OCI-LY3 (cell line): ENCODE measurements around the gene SP140.
"Not testable (repeated sequence)": the region's sequence is repeated elsewhere in the genome, so short reads cannot be mapped to it uniquely, and the experiment has no call there.

ENCODE experiments used
- H2AFZ ChIP-seq: fragments of 200-600, 300-600 bp; shearing (Covaris generic); 2 replicates; pipeline ENCODE4 v1.6.0; 2014; ENCODE audit warnings: antibody characterized with exemption, low read depth, low read length
- H3K27ac ChIP-seq: fragments of 200-600, 300-600 bp; sonication (generic); 2 replicates; pipeline ENCODE4 v1.5.1; 2014; ENCODE audit warnings: mild to moderate bottlenecking, low read length, moderate library complexity, mixed read lengths
- H3K27me3 ChIP-seq: fragments of 200-600, 300-600 bp; sonication (generic); 2 replicates; pipeline ENCODE4 v1.6.1; 2014; ENCODE audit warnings: low read depth, low read length, mixed read lengths
- H3K36me3 ChIP-seq: fragments of 200-600, 300-600 bp; sonication (generic); replicated peaks from 2 replicates; pipeline ENCODE3; 2014; ENCODE audit warnings: low read depth, low read length, mixed read lengths
- H3K4me1 ChIP-seq: fragments of 300-600, 200-600 bp; sonication (generic); 2 replicates; pipeline ENCODE4 v1.6.1; 2014; ENCODE audit warnings: low read length, mixed read lengths
- H3K4me2 ChIP-seq: fragments of 200-600, 300-600 bp; sonication (generic); 2 replicates; pipeline ENCODE4 v1.6.1; 2014; ENCODE audit warnings: low read length, mixed read lengths
- H3K4me3 ChIP-seq: fragments of 300-600, 200-600 bp; sonication (generic); 2 replicates; pipeline ENCODE4 v1.5.1; 2014; ENCODE audit warnings: antibody characterized with exemption, mild to moderate bottlenecking, low read length, moderate library complexity
- H3K79me2 ChIP-seq: fragments of 300-600, 200-600 bp; shearing (Covaris generic); 2 replicates; pipeline ENCODE4 v1.6.1; 2014; ENCODE audit warnings: mild to moderate bottlenecking, low read length, mixed read lengths
- H3K9ac ChIP-seq: fragments of 300-600, 200-600 bp; shearing (Covaris generic); 2 replicates; pipeline ENCODE4 v1.6.0; 2014; ENCODE audit warnings: mild to moderate bottlenecking, low read length, moderate library complexity
- H3K9me3 ChIP-seq: fragments of 200-600, 300-600 bp; shearing (Covaris generic); 2 replicates; pipeline ENCODE4 v1.6.1; 2014; ENCODE audit warnings: low read length, mixed read lengths; ENCODE audit not compliant: insufficient read depth
- H4K20me1 ChIP-seq: fragments of 200-600, 300-600 bp; sonication (generic); 2 replicates; pipeline ENCODE4 v1.6.1; 2016; ENCODE audit warnings: low read length, mixed read lengths; ENCODE audit not compliant: insufficient read depth
- CTCF ChIP-seq: fragments of 200-600, 300-600 bp; sonication (generic); IDR thresholded peaks from 2 replicates; pipeline ENCODE4 v1.5.1; 2014; ENCODE audit warnings: antibody characterized with exemption, low read length, low read depth
- EZH2phosphoT487 ChIP-seq: fragments of 200-600 bp; shearing (Covaris generic); IDR thresholded peaks from 2 replicates; pipeline ENCODE4 v1.6.1; 2018; ENCODE audit warnings: antibody characterized with exemption, mixed run types, low read depth

SP140 gene

GRCh38 chr2:230335864-230336506 is 110.4 kb downstream of the SP140 start:
- Histone ChIP-seq H3K79me2 (no peaks in the 10 kb centered on the region), H3K27ac (no peak overlapping the region), H3K27me3 (no peaks in the 10 kb centered on the region), H3K36me3 (peaks cover 21% of the 10 kb centered on the region), H3K4me3 (no peak overlapping the region), H3K9ac (no peak overlapping the region), H3K4me2 (no peak overlapping the region), H3K4me1 (no peaks in the 10 kb centered on the region), H4K20me1 (no peaks in the 10 kb centered on the region), H2AFZ (no peak overlapping the region), H3K9me3 (no peaks in the 10 kb centered on the region)
- TF ChIP-seq EZH2phosphoT487 (no peak), CTCF (no peak)

GRCh38 chr2:230341936-230342528 is 116.5 kb downstream of the SP140 start:
- H3K4me1 ChIP-seq, H3K27me3 ChIP-seq, H2AFZ ChIP-seq, H3K4me3 ChIP-seq, H3K27ac ChIP-seq, H3K9me3 ChIP-seq, H3K79me2 ChIP-seq, H4K20me1 ChIP-seq, H3K4me2 ChIP-seq, H3K9ac ChIP-seq: not testable (repeated sequence)
- H3K36me3 ChIP-seq, result peaks cover 14% of the 10 kb centered on the region

- not testable (repeated sequence) for H3K4me3 ChIP-seq, H3K4me1 ChIP-seq, H3K4me2 ChIP-seq, H2AFZ ChIP-seq, H3K9ac ChIP-seq, H4K20me1 ChIP-seq, H3K79me2 ChIP-seq, H3K27ac ChIP-seq, H3K27me3 ChIP-seq
- Histone ChIP-seq H3K36me3 (peaks cover 22% of the 10 kb centered on the region), H3K9me3 (peaks cover 12% of the 10 kb centered on the region; the same call in 1 of the 2 replicates)
Observed at GRCh38 chr2:230343041-230343624, 117.6 kb downstream of the SP140 start.

GRCh38 chr2:230343747-230344146 is 118.2 kb downstream of the SP140 start:
- no peak overlapping the region for H3K9ac ChIP-seq
- H3K4me2 ChIP-seq, result no peak overlapping the region
- H3K4me3 ChIP-seq, result no peak overlapping the region
- no peaks in the 10 kb centered on the region for H3K27me3 ChIP-seq
- TF ChIP-seq EZH2phosphoT487 (no peak), CTCF (no peak)
- no peaks in the 10 kb centered on the region for H4K20me1 ChIP-seq
- H3K27ac ChIP-seq, result no peak overlapping the region
- H3K36me3 ChIP-seq, result peaks cover 24% of the 10 kb centered on the region
- no peak overlapping the region for H2AFZ ChIP-seq
- H3K4me1 ChIP-seq, result peaks cover 9% of the 10 kb centered on the region
- H3K79me2 ChIP-seq, result no peaks in the 10 kb centered on the region
- peaks cover 12% of the 10 kb centered on the region; the same call in 1 of the 2 replicates for H3K9me3 ChIP-seq

GRCh38 chr2:230346465-230346864 is 120.9 kb downstream of the SP140 start:
- H3K9ac ChIP-seq, result no peak overlapping the region
- no peaks in the 10 kb centered on the region for H4K20me1 ChIP-seq
- peaks cover 25% of the 10 kb centered on the region for H3K36me3 ChIP-seq
- H3K9me3 ChIP-seq, result peaks cover 12% of the 10 kb centered on the region; the same call in 1 of the 2 replicates
- H2AFZ ChIP-seq, result no peak overlapping the region
- no peak for TF ChIP-seq EZH2phosphoT487
- no peak for TF ChIP-seq CTCF
- peaks cover 9% of the 10 kb centered on the region for H3K4me1 ChIP-seq
- H3K27me3 ChIP-seq, result no peaks in the 10 kb centered on the region
- no peak overlapping the region for H3K27ac ChIP-seq
- no peaks in the 10 kb centered on the region for H3K79me2 ChIP-seq
- H3K4me2 ChIP-seq, result no peak overlapping the region
- no peak overlapping the region for H3K4me3 ChIP-seq
